ENCODE data around the gene APC. TPM values are rescaled to one million over a fixed set of nuclear protein-coding genes. Genes with fewer than 3 reads are reported as not detected.
"Not testable (repeated sequence)": the region's sequence is repeated elsewhere in the genome, so short reads cannot be mapped to it uniquely, and the experiment has no call there.

APC gene
- polyA plus RNA-seq, 4 donors = 30.3 to 33.5 (median 32.0) TPM

DNA sequence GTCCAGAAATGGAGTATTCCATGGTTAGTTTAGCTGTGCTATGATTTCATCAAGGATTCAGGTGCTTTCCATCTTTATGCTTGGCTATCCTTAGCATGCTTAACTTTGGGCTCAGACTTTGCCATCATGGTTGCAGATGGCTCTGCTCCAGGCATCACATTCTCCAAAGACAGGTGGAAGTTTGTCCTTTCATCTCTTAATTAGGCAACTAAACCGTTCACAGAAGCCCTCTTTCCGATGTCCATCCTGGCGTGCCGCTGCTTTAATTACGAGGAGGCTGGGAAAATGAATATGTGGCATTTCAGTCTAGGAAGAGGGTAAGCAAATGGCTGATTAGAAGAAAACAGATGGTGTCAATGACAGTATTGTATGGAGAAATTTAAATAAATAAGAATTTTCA is 24.5 kb upstream of the APC start:
- no peak for DNase-seq (ENCODE audit: low read depth in 4 of 4, low spot score in 2 of 4)

DNA sequence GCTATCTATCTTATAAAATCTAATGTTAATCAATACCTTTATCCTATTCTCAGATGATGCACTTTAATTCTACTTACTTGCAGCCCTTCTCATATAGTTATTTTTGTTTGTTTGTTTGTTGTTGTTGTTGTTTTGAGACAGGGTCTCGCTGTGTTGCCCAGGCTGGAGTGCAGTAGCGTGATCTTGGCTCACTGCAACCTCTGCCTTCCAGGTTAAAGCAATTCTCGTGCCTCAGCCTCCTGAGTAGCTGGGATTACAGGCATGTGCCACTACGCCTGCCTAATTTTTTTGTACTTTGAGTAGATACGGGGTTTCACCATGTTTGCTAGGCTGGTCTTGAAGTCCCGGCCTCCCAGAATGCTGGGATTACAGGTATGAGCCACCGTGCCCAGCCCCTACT is 20.8 kb upstream of the APC start:
- DNase-seq (ENCODE audit: low read depth in 4 of 4, low spot score in 2 of 4) = not testable (repeated sequence)

- DNase-seq (ENCODE audit: low read depth in 4 of 4, low spot score in 2 of 4) = no peak
These were observed 20.1 kb upstream of the APC start for GRCh38 chr5:112717506-112718082.

GRCh38 chr5:112718344-112718743 is 19.3 kb upstream of the APC start:
- DNase-seq (ENCODE audit: low read depth in 4 of 4, low spot score in 2 of 4) = no peak

GRCh38 chr5:112720576-112720975 is 17.1 kb upstream of the APC start:
- no peak for DNase-seq (ENCODE audit: low read depth in 4 of 4, low spot score in 2 of 4)

DNA sequence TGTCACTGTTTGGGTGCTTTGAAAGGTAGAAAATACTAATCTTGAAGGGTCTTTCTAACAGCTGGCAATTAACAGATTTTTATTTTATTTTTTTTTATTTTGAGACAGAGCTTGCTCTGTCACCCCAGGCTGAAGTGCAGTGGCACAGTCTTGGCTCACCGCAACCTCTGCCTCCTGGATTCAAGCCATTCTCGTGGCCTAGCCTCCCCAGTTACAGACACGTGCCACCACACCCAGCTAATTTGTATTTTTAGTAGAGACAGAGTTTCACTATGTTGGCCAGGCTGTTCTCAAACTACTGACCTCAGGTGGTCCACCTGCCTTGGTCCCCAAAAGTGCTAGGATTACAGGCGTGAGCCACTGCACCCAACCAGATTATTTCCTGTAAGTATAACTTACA is 12.8 kb upstream of the APC start:
- DNase-seq (ENCODE audit: low read depth in 4 of 4, low spot score in 2 of 4) = no peak

GRCh38 chr5:112729630-112730029 is 8.1 kb upstream of the APC start:
- no peak for DNase-seq (ENCODE audit: low read depth in 4 of 4, low spot score in 2 of 4)

DNA sequence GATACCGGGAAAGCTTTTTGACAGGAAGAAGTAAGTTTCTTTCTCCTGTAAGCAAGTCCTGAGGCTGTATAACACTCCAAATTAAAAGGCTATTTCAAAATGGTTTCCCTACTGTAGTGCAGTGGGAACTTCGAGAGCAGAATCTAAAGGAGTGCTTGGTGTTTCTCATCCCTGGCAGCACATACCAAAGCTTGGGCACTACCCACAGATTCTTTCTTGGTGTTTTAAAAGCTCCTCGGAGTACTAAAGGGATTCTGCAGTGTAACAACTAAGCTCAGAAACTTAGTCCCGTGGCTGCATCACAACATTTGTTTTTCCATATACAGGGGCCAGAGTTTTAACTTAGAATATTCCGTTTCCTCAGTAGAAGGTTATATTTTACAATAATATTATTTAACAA is 5.6 kb upstream of the APC start:
- no peak for DNase-seq (ENCODE audit: low read depth in 4 of 4, low spot score in 2 of 4)

GRCh38 chr5:112733586-112733985 is 4.1 kb upstream of the APC start:
- no peak for DNase-seq (ENCODE audit: low read depth in 4 of 4, low spot score in 2 of 4)

GRCh38 chr5:112734597-112734996 is 3.1 kb upstream of the APC start:
- no peak for DNase-seq (ENCODE audit: low read depth in 4 of 4, low spot score in 2 of 4)

- DNase-seq (ENCODE audit: low read depth in 4 of 4, low spot score in 2 of 4) = no peak
These were observed 2.0 kb upstream of the APC start for GRCh38 chr5:112735702-112736101.

- peak in 2 of 4 donors; percentile 12 to 13 for DNase-seq (ENCODE audit: low read depth in 4 of 4, low spot score in 2 of 4)
These were observed 619 bp upstream of the APC start for GRCh38 chr5:112737070-112737462.

DNA sequence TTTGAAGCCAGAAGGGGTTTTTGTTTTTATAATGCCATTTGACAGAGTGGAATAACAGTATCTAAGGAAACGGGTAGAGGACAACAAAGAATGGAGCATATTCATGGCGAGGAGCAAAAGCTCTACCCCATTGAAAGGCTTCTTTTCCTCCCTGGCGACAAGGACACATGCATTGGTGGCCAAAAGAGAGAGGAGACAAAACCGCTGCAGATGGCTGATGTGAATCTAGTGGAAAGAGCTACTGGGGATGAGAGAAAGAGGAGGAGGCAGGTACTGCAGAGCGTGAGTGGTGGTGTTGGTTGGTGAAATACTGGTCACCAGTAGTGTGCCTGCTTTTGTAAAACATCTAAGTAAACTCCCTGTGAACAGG is 491 bp downstream of the APC start:
- peak in 1 of 4 donors; percentile 21 for DNase-seq (ENCODE audit: low read depth in 4 of 4, low spot score in 2 of 4)

GRCh38 chr5:112742424-112742823 is 4.7 kb downstream of the APC start:
- DNase-seq (ENCODE audit: low read depth in 4 of 4, low spot score in 2 of 4) = no peak

DNA sequence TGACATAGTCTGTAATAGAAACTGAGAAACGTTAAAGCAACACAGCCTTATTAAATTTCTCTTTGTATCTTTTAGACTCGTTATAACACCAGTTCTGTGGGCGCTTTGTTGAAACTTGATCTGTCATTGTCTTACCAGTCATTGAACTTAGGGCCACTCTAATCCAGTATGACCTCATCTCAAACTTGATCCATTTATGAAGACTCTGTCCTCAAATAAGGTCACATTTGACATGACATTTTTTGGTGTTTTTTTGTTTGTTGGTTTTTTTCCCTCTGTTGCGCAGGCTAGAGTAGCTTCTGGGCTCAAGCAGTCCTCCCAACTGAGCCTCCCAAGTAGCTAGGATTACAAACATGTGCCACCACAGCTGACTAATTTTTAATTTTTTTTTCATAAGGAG is 5.9 kb downstream of the APC start:
- DNase-seq (ENCODE audit: low read depth in 4 of 4, low spot score in 2 of 4) = no peak

- no peak for DNase-seq (ENCODE audit: low read depth in 4 of 4, low spot score in 2 of 4)
These were observed 14.7 kb downstream of the APC start for GRCh38 chr5:112752335-112752734.

DNA sequence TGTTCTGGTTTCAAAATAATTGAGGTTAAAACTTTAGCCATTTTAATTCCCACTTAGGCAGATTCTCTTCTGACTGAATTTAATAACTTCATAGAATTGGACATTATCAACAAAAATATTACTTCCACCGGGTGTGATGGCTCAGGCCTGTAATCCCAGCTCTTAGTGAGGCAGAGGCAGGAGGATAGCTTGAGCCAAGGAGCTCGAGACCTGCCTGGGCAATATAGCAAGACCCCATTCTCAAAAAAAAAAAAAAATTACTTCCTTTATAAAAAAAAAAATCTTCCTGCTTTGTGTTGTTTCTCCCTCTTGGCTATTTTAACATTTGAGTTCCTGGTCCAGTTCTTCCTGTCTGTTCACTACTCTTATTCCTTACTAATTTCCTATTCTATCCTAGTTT is 18.0 kb downstream of the APC start:
- DNase-seq (ENCODE audit: low read depth in 4 of 4, low spot score in 2 of 4) = no peak

GRCh38 chr5:112757468-112758208 is 20.0 kb downstream of the APC start:
- peak in 3 of 4 donors; percentile 13 to 60 (median 48) for DNase-seq (ENCODE audit: low read depth in 4 of 4, low spot score in 2 of 4)

GRCh38 chr5:112758676-112759075 is 21.0 kb downstream of the APC start:
- DNase-seq (ENCODE audit: low read depth in 4 of 4, low spot score in 2 of 4) = no peak

- DNase-seq (ENCODE audit: low read depth in 4 of 4, low spot score in 2 of 4) = no peak
These were observed 24.6 kb downstream of the APC start for GRCh38 chr5:112762113-112762810.

DNA sequence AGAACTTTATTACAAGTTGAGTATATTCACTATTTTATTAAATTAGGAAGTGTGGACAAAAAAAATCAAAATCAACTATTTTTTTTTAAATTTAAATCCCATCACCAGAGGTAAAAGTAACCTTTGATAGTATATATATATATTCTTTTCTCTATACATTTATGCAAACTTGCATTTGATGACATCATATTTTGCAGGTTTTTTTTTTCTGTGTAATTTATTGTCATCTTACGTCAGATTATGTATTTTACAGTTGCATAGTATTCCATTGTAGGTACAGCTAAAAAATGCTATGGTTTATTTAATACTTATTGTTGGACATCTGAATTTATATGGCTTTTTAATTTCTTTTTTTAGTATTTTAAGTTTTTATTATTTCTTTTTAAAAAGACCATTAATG is 25.5 kb downstream of the APC start:
- no peak for DNase-seq (ENCODE audit: low read depth in 4 of 4, low spot score in 2 of 4)

GRCh38 chr5:112772124-112772523 is 34.4 kb downstream of the APC start:
- no peak for DNase-seq (ENCODE audit: low read depth in 4 of 4, low spot score in 2 of 4)
